HCT116 (cell line): Measurements from ENCODE around the gene PON3. TPM values are rescaled to one million over a fixed set of nuclear protein-coding genes. Genes with fewer than 3 reads are reported as not detected.

ENCODE experiments used
- ATAC-seq: fragments of 200-7000 bp; cut with Tn5 transposase; 2 replicates; pipeline ENCODE4 v1.9.1; 2020; ENCODE audit warnings: mild to moderate bottlenecking, moderate library complexity
- BruUV-seq: library from RNA; stranded (reverse); fragments of 400-500 nt; replicated peaks from 2 replicates; lab custom pipeline; 2021; lab: Mats Ljungman, UMichigan
- CTCF ChIA-PET: fragments of 300-600 bp; sonication (Branson Sonifier 250); formaldehyde crosslinking; loops from one replicate; lab custom pipeline; 2021; ENCODE audit warnings: antibody characterized with exemption; lab: Charles Lee
- POLR2A ChIA-PET: fragments of 300-600, 350-600 bp; sonication (Branson Sonifier 250); formaldehyde crosslinking; loops from one replicate; lab custom pipeline; 2021; ENCODE audit warnings: antibody characterized with exemption; lab: Charles Lee
- RAD21 ChIA-PET, 2 experiments: fragments of 300-600 bp; sonication (Branson Sonifier 250); formaldehyde crosslinking; loops; one replicate each; lab custom pipeline; 2023; ENCODE audit warnings: low total read pairs in 2 of 2; ENCODE audit not compliant: uncharacterized antibody in 2 of 2, unreplicated experiment in 2 of 2, low non-redundant PET in 1 of 2; lab: Charles Lee
- DNase-seq: peaks from one replicate; pipeline ENCODE4 v3.0.0-alpha.2; 2010; ENCODE audit warnings: low read depth, low spot score
- H2AFZ ChIP-seq: fragments of 200-600 bp; shearing (Covaris generic), sonication (generic); 2 replicates; pipeline ENCODE4 v1.6.1; 2017; ENCODE audit warnings: low read depth, mixed run types, mixed read lengths, antibody characterized with exemption, low read length; ENCODE audit not compliant: poor library complexity, severe bottlenecking
- H3K27ac ChIP-seq: 2 replicates; pipeline ENCODE4 v1.5.1; 2012; ENCODE audit warnings: low read depth, low read length
- H3K27me3 ChIP-seq: fragments of 200-600 bp; sonication (generic); 2 replicates; pipeline ENCODE4 v1.6.1; 2016; ENCODE audit warnings: mixed run types, low read length, mixed read lengths; ENCODE audit not compliant: insufficient read depth
- H3K36me3 ChIP-seq, 2 experiments: fragments of 200-500 bp in 1 of 2; fragments of 200-600 bp in 1 of 2; sonication (Bioruptor generic) in 1 of 2; sonication (generic) in 1 of 2; 2 replicates each; pipeline versions ENCODE4 v1.5.1 to v1.6.1; 2014 to 2016; ENCODE audit warnings: low read length in 2 of 2, inconsistent platforms in 1 of 2, mixed read lengths in 1 of 2, mixed run types in 1 of 2; ENCODE audit not compliant: insufficient read depth in 2 of 2, control insufficient read depth in 1 of 2
- H3K4me1 ChIP-seq, 2 experiments: fragments of 200-600 bp in 1 of 2; sonication (generic) in 1 of 2; 2 replicates each; pipeline versions ENCODE4 v1.5.1 to v1.6.1; 2012 to 2017; ENCODE audit warnings: low read length in 2 of 2, inconsistent platforms in 1 of 2, mild to moderate bottlenecking in 1 of 2, mixed read lengths in 1 of 2, mixed run types in 1 of 2, moderate library complexity in 1 of 2; ENCODE audit not compliant: insufficient read depth in 2 of 2, control insufficient read depth in 1 of 2
- H3K4me2 ChIP-seq: fragments of 200-600 bp; sonication (generic); 2 replicates; pipeline ENCODE4 v1.6.1; 2017; ENCODE audit warnings: mixed run types, low read length, mixed read lengths
- H3K4me3 ChIP-seq, 2 experiments: fragments of 200-600 bp in 1 of 2; sonication (generic) in 1 of 2; replicated peaks in 1 of 2; 2 replicates each; pipeline ENCODE4 v1.5.1; 2011 to 2016; ENCODE audit warnings: low read length in 2 of 2, control low read depth in 1 of 2, low read depth in 1 of 2, mild to moderate bottlenecking in 1 of 2, mixed read lengths in 1 of 2, mixed run types in 1 of 2
- H3K79me2 ChIP-seq: fragments of 200-600 bp; sonication (generic); 2 replicates; pipeline ENCODE4 v1.6.1; 2017; ENCODE audit warnings: mild to moderate bottlenecking, mixed run types, low read length, moderate library complexity, mixed read lengths; ENCODE audit not compliant: insufficient read depth
- H3K9ac ChIP-seq: fragments of 200-600 bp; sonication (generic); 2 replicates; pipeline ENCODE4 v1.6.1; 2016; ENCODE audit warnings: low read length, mixed read lengths
- H3K9me2 ChIP-seq: fragments of 200-600 bp; sonication (generic), shearing (Covaris generic); 2 replicates; pipeline ENCODE4 v1.6.1; 2017; ENCODE audit warnings: mixed run types, mild to moderate bottlenecking, moderate library complexity; ENCODE audit not compliant: insufficient read depth
- H3K9me3 ChIP-seq, 2 experiments: fragments of 200-500 bp in 1 of 2; fragments of 200-600 bp in 1 of 2; sonication (Bioruptor generic) in 1 of 2; sonication (generic) in 1 of 2; 2 replicates each; pipeline ENCODE4 v1.6.1; 2014 to 2017; ENCODE audit warnings: low read length in 2 of 2, mixed read lengths in 2 of 2, inconsistent platforms in 1 of 2, low read depth in 1 of 2, mild to moderate bottlenecking in 1 of 2, mixed run types in 1 of 2, moderate library complexity in 1 of 2; ENCODE audit not compliant: control insufficient read depth in 1 of 2, insufficient read depth in 1 of 2
- H4K20me1 ChIP-seq: fragments of 200-600 bp; sonication (generic), shearing (Covaris generic); 2 replicates; pipeline ENCODE4 v1.6.1; 2017; ENCODE audit warnings: mixed run types, mild to moderate bottlenecking, moderate library complexity; ENCODE audit not compliant: insufficient read depth
- ATF3 ChIP-seq: IDR thresholded peaks from 2 replicates; pipeline ENCODE4 v1.6.1; 2012
- EGR1 ChIP-seq: IDR thresholded peaks from 2 replicates; pipeline ENCODE4 v1.6.1; 2012; ENCODE audit warnings: low read depth
- ELF1 ChIP-seq: IDR thresholded peaks from 2 replicates; pipeline ENCODE4 v1.6.1; 2012; ENCODE audit warnings: low read depth, borderline replicate concordance
- EZH2 ChIP-seq: fragments of 200-600 bp; sonication (generic); IDR thresholded peaks from 2 replicates; pipeline ENCODE4 v1.6.1; 2017; ENCODE audit warnings: antibody characterized with exemption, mixed run types
- POLR2A ChIP-seq: IDR thresholded peaks from 2 replicates; pipeline ENCODE4 v1.7.0; 2011; ENCODE audit warnings: borderline replicate concordance; ENCODE audit not compliant: insufficient read depth, insufficient read length; ENCODE audit errors: extremely low read depth
- POLR2AphosphoS5 ChIP-seq: IDR thresholded peaks from 2 replicates; pipeline ENCODE4 v1.6.1; 2011; ENCODE audit warnings: mild to moderate bottlenecking, low read depth, low read length, moderate library complexity
- REST ChIP-seq: IDR thresholded peaks from 2 replicates; pipeline ENCODE4 v1.6.1; 2012; ENCODE audit warnings: low read depth
- SP1 ChIP-seq: IDR thresholded peaks from 2 replicates; pipeline ENCODE4 v1.6.1; 2012; ENCODE audit warnings: low read depth
- SRF ChIP-seq: IDR thresholded peaks from 2 replicates; pipeline ENCODE4 v1.6.1; 2012; ENCODE audit warnings: low read depth
- ZBTB33 ChIP-seq: IDR thresholded peaks from 2 replicates; pipeline ENCODE4 v1.6.1; 2011; ENCODE audit warnings: mild to moderate bottlenecking, low read length, moderate library complexity; ENCODE audit not compliant: insufficient replicate concordance; ENCODE audit errors: extremely low read depth
- ZFX ChIP-seq: fragments of 450-650 bp; IDR thresholded peaks from 2 replicates; pipeline ENCODE4 v1.6.1; 2017
- ZNF274 ChIP-seq: fragments of 200-500 bp; sonication (Bioruptor generic); IDR thresholded peaks from 2 replicates; pipeline ENCODE4 v1.6.1; 2014; ENCODE audit warnings: mild to moderate bottlenecking, low read depth, low read length, inconsistent platforms
- intact Hi-C: fragments of 100-400 bp; cut with micrococcal nuclease; formaldehyde crosslinking; loops from 2 replicates; pipeline ENCODE4 v1.10.0; 2022
- total RNA-seq: library from RNA; stranded (reverse); gene quantifications from one replicate; pipeline ENCODE4 v1.2.1, GENCODE V29; 2021; ENCODE audit not compliant: unreplicated experiment

Gene PON3
- total RNA-seq, 1 experiment from 2014 or later, result 2.6 TPM

GRCh38 chr7:95433129-95433528 is 37.0 kb upstream of the PON3 start:
- DNase-seq (no peak), ATAC-seq (no peak)
- H3K9me3 ChIP-seq, result no peaks in the 10 kb centered on the region
- peak overlapping the region; percentile 95; the same call in 1 of the 2 replicates for H3K4me2 ChIP-seq
- ChIA-PET POLR2A (no interaction called here), RAD21 (no interaction called here), CTCF (no interaction called here)
- no TSS peak for BruUV-seq
- peaks cover 10 to 14% of the 10 kb centered on the region in 2 experiments for H3K4me1 ChIP-seq
- no peak overlapping the region for H3K4me3 ChIP-seq
- H3K36me3 ChIP-seq, result no peaks in the 10 kb centered on the region
- no peak overlapping the region for H3K9ac ChIP-seq
- H2AFZ ChIP-seq, result no peak overlapping the region
- TF ChIP-seq EZH2, result no peak
- no peak for TF ChIP-seq ZBTB33
- TF ChIP-seq EGR1, result no peak
- TF ChIP-seq SRF, result no peak
- no peak for TF ChIP-seq POLR2A
- TF ChIP-seq ELF1, result no peak
- TF ChIP-seq REST, result no peak
- TF ChIP-seq POLR2AphosphoS5, result no peak
- no peak for TF ChIP-seq ATF3
- TF ChIP-seq ZFX, result no peak
- TF ChIP-seq ZNF274, result no peak
- TF ChIP-seq SP1, result no peak
- no peaks in the 10 kb centered on the region for H3K9me2 ChIP-seq
- no peaks in the 10 kb centered on the region for H3K27me3 ChIP-seq
- H3K79me2 ChIP-seq, result peaks cover 12% of the 10 kb centered on the region
- H3K27ac ChIP-seq, result no peak overlapping the region
- intact Hi-C loops, result no loop called here
- H4K20me1 ChIP-seq, result no peaks in the 10 kb centered on the region
